HL-60/S4 treated with phorbol 12-myristate 13-acetate at 8.2 ng/mL for 4 days and 3 days (cell line): ENCODE data around the gene SACM1L.

Experiments used
- in situ Hi-C: fragments of 300-500 bp; cut with MboI; formaldehyde crosslinking; loops from 2 replicates; pipeline ENCODE4 v1.15.0; 2022; ENCODE audit warnings: low sequenced_read_pairs

The SACM1L gene

DNA sequence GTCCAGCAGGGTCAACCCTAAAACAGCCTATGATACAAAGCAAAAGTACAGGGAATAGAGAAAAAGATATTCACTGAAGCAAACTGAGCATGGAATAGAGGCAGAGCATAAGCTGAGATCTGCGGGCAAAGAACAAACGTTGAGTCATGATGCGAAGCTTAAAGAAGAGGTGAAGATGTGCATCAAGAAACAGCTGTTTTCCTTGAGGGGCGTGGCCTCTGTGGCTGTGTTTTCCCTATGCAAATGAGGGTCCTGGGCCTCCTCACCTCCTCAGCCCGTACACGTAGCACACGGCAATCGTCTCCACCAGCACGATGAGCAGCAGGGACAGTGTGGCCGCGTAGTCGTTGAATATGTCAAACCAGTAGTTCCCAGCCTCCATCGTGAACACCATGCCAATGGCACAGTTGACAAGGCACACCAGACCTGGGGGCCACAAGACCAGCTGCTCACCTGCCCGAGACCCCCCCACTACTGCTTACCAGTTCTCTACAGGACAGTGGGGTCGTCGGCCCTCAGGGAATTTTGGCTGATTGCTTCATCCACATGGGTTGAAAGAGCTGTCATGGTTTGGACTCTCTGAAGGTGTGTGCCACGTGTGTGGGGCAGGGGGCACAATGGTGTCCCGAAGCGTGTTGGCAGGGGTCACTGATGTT is 73.6 kb downstream of the SACM1L start:
- in situ Hi-C loops: no loop called here

DNA sequence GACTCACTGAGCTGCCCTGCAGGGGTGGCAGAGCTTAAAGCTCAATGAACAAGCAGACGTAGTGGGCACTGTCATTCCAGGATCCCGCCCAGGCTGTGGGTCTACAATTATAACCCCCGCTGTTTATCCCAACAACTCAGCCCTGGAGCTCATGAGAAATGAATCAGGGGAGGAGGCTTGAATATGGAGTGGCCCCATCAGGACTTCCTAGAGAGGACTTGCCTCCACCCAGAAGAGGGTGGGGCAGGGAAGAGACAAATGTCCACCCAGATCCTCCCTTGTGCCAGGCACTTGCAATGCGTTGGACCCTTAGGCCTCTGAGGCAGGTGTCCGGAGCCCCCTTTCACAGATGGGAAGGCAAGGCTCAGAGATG is 74.1 kb downstream of the SACM1L start:
- in situ Hi-C loops: no loop called here

DNA sequence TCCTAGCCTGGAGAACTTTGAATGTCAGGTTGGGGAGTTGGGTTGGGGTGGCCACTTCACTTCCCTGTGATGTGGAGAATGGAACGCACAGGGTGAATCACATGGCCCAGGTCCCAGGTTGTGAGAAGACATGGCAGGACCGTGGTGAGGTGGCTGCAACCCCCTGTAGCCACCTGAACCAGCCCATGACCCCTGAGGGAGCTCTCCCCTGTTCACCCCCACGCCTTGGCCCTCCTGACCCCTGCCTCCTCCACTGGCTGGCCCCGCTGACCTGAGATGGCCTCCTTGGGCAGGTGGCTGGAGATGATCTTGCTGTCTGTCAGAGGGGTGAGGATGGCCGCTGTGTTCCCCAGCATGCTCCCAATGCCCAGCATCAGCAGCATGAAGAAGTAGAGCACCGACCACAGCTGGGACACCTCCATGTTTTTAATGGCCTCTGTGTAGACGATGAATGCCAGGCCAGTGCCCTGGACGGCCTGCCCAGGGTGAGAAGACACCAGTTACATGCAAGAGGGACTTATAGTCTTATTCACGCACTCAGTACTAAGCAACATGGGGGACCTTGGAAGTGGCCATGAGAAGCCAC is 76.2 kb downstream of the SACM1L start:
- in situ Hi-C loops: no loop called here

DNA sequence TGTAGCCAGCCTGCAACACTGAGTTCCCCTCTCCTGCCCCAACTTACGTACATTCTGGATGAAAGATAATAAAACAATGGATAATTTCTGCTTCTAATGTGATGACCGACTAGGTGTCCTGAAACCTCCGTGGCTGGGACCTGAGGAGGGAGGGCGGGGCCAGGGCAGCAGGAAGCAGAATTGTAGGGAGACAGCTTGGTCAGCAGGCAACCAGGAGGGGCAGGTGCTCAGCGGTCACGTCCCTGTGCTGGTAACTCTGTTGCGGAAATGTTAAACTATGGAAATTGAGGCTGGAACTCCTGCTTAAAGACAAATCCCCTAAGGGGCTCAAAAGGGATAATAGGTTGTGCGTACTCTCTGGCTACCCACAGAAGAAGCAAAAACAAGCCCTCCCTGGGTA is 76.8 kb downstream of the SACM1L start:
- in situ Hi-C loops: no loop called here

DNA sequence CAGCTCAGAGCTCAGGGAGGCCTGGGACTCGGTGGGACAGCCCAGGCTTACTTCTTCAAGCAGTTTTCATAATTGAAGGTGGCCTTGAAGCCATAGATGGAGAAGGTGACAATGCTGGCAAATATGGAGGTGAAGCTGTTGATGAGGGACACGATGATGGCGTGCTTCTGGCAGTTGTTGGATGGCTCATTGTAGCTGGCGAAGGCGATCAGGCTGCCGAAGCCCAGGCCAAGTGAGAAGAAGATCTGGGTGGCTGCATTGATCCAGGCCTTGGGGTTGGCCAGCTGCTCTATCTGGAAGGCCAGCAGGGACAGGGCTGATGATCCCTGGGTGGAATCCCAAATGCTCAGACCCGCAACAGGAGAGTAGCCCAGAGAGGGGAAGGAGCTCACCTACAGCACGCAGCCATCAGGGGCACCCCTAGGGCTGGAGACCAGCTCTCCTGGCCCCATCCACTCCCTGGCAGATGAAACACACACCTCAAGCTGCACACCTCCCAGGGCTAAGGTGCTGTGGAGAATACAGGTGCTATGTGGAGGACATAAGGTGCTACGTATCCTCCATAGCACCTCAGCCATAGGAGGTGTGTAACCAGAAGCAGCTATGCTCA is 82.1 kb downstream of the SACM1L start:
- in situ Hi-C loops: no loop called here

DNA sequence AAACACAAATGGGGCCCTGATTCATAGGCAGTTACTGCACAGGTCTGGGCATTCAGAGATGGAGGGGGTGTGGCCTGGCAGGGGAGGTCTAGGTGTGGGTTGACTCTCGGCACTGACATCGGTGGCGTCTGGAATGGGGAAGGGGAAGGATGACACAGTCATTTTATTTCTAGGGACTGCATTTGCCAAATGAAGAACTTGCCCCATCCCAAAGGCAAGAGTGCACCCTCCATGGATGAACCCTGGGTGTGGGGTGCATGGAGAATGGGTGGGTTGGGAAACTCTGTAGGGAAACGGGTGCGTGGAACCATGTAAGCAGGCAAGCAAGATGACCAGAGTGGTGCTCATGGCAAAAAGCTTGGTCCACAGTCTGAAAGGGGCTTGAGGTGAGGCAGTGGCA is 82.6 kb downstream of the SACM1L start:
- in situ Hi-C loops: no loop called here

DNA sequence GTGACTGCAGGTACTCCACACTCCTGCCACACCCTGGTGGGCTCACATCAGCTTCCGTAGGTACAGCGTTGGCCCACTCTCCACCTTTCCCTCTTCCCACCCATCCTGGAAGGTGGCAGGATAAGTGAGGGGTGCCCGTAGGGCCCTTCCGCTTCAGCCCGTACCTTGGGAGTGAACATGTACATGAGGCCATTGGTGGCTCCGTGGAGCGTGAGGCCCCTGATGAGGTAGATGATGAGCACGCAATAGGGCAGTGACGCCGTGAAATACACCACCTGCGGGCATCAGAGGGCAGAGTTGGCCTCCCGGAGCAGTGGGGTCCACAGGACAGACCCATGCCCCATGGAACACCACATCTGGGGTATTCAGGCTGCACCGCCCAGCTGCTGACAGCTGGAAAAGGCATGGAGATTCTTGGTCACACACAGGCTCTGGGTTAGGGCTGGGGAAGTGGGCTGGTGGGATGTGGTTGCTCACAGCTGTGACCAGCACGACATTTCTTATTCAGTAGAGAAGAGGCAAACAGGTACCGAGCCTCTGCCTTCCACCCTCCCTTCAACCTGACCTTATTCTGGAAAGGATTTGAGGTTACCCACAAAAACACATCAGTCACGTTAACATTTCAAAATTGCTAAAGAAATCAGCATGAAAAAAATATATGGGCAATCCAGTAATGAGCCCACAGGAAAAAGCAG is 83.3 kb downstream of the SACM1L start:
- in situ Hi-C loops: no loop called here

DNA sequence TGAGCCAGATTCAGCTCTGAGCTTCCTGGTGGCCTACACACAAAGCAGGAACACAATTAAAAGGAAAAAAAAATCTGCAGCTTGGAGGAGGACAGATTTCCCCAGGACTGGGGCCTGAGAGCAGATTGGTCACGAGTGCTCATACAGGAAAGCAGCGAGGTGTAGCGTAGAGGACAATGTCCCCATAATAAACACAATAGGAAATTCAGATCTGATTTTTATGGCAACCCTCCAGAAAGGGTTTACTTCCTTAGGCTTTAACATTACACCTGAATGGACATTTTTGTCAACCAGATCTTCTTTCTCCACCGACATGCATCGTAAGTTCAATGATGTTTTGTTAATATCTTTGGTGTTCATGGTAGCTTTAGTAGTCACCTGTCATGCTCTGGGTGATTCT is 83.9 kb downstream of the SACM1L start:
- in situ Hi-C loops: no loop called here

DNA sequence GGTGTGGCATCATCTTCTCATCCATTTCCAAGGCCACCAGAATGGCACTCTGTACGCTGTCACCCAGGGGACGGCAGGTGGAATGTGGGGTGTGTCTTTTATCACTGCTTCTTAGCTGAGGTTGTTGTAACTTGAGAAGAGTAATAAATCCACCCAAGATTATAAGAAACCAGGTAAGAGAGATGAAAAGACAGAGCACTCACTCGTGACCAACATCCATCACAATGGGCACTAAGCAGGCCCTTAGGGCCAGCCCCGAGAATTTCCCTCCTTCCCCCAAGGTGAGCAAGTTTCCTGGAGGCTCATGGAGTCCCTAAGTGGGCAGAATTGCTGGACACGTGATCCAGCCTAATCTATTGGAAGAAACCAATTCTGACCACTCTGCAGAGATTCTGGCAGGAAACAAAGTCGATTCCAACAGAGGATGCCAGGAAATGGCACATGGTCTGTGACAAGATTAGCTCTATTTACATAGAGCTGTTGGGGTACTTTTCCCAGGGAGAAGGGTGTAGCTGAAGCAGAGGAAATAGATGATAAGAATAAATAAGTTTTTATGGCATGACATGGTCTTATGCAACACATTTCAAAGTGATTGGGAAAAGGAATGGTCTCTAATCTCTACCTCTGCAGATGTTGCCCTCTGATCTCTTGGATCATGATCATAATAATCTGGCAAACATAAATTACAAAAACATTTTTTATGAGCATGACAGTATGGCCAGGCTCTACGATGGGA is 84.7 kb downstream of the SACM1L start:
- in situ Hi-C loops: no loop called here

DNA sequence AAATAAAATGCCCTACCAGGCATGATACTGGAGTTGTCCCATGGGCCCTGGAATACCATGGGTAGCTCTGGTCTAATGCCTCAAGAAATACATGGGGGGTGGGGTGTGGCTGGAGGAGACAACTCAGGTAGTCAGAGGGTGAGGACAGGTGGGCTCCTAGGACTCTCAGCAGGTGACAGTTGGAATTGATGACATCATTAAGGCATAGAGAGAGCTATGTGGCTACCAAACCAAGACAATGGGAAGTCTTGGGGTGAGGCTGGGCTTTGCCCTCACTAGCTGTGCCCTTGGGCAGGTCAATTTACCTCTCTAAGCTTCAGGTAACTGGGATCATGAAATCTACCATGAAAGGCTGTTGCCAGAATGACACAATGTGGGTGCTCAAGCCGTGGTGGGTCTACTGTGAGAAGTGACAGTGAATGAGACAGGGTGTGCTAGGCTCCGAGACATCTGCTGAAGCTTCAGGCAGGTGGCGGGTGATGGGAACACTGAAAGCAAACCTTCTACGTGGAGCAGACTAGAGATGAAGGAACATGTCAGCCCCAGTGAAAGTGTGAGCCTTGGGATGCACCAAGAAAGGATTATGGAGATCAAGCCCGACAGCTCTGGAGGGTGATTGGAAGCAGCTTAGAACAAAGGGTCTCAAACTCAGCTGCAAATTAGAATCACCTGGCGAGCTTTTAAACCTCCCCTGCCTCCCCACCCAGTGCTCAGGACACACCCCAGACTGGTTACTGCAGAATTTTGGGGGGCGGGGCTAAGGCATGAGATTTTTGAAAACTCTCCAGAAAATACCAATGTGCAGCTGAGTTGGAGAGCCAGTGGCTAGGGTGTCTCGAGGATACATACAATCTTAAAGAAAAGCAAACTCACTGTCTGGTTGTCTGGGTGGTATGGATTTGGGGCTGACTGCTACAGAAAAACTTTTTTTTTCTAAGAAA is 85.7 kb downstream of the SACM1L start:
- in situ Hi-C loops: no loop called here

DNA sequence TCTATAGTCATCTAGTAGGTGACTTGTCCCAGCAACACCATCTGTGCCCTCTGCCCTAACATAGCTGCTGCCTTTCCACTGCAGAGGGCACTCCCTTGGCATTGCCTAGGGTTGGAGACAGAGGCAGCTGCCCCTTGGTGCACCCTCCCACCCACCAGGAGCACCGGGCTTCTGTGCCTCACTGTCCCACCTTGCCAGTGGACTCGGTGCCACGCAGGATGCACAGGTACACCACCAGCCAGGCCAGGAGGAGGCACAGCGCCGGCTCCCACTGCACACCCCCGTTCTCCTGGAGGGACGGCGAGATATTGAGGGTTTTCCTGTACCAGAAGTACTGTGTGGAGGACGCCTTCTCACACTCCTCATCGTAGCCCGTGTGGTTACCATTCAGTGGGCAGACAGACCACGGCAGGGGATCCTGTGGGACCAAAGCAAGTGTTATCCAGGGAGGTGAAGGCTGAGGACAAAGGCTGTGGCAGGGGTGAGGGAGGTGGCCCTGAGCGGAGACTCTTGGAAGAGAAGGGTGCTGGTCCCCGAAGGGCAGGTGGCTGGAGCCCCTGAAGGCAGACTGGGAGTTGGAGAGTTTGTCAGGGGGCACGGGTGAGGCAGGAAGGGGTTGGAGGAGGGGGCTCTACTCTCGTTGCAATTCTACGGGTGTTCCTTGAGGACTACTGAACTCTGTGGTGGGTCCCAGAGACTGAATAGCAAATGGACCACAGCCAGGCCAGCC is 86.5 kb downstream of the SACM1L start:
- in situ Hi-C loops: no loop called here

DNA sequence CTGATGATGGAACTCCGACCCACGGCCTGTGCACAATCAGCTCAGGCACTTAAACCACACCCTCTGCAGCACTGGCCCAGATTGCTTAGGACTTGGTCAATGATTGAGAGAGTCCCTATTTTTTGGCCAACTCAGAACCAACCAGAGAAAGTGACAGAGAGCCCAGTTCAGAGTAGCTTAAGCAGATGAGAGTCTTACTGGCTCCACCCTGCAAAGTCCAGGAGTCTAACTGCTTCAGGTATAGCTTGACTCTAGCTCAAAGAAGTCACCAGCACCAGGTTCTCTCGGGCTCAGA is 87.1 kb downstream of the SACM1L start:
- in situ Hi-C loops: no loop called here

DNA sequence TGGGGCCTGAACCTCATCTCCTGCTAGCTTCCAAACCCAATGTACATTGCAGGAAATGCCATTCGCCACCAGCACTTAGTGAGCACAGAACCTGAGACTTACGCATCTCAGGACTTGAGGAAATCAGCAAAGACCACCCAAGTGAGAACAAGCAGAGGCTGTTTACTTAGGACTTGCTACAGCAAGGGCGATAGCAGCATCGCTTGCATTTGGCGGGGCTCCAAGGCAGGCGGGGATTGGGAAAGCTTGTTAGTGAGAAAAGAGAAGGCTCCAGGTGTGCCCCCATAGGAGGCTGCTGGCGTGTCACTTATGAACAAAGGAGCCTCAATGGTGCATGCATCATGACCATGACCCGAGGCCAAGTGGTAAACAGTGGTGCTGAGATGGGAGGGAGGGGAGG is 87.4 kb downstream of the SACM1L start:
- in situ Hi-C loops: no loop called here

DNA sequence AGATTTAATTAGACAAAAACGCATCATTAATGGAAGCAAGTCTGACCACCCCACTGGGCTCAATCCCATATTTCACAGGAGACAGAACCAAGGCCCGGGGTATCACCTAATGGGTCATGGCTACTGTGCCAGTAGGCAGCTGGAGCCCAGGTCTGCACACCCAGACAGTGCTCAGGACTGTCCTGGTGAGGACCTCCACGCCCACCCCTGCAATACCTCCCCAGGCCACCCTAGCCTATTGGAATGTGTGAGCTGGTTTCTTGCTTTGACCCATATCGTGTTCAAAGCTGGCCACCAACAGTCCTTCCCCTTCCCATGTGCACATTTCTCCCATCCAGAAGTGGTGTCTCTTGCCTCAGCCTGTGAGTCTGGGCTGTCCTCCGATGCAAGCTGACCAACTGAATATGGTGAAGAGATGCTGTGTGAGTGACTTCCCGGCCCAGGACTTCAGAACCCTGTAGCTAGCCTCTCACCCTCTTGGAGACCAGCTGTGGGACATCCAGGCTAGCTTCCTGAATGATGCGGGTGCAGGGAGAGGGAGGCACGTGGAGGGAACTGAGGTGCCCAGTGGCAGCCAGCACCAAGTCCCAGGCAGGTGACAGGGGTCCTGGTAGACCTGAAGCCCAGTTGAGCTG is 88.0 kb downstream of the SACM1L start:
- in situ Hi-C loops: no loop called here

DNA sequence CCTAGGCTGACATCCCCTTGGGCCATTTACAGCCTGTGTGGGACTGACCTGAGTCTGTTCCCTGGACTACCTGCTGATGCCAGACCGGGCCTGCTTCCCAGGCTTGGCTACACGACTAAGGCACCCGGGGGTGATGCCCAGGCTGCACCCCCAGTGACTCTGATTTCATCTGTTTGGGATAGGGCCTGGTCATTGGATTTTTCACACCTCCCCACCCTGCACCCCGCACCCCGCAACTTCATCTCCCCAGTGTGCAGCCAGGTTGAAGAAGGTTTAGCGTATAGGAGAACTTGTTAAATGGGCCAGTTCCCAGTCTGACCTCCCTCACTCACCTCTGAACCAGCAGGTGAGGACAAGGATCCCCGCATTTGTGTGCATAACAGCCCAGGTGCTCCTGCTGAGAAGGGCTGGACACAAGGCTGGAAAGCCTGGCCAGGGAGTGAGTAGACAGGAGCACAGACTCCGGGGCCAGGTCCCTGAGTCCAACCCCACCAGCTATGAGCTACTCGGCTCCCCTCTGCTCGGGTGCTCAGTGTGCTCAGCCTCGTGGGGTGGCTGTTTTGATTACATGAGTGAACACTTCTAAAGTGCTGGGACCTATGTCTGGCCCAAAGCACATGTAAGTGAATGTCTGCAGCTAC is 88.7 kb downstream of the SACM1L start:
- in situ Hi-C loops: no loop called here

DNA sequence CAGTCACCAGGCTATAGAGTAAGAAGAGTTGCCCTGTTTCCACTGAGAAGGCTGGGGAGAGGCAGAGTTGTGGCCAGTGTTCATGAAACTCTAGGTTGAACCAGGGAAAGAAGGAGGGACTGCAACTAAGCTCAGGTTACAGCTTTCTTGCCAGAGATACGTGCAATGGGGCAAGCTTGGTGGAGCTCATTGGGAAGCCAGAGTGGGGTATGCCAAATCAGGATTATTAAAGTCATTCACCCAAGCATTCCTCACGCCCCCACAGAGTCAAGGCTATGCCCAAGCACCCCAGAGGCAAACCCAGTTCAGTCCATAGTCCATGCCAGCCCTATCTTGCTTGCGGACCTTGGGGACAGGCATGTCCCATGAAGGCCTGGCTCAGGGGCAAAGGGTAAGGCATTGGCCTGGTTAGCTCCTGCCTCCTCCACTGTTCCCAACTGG is 89.6 kb downstream of the SACM1L start:
- in situ Hi-C loops: no loop called here

DNA sequence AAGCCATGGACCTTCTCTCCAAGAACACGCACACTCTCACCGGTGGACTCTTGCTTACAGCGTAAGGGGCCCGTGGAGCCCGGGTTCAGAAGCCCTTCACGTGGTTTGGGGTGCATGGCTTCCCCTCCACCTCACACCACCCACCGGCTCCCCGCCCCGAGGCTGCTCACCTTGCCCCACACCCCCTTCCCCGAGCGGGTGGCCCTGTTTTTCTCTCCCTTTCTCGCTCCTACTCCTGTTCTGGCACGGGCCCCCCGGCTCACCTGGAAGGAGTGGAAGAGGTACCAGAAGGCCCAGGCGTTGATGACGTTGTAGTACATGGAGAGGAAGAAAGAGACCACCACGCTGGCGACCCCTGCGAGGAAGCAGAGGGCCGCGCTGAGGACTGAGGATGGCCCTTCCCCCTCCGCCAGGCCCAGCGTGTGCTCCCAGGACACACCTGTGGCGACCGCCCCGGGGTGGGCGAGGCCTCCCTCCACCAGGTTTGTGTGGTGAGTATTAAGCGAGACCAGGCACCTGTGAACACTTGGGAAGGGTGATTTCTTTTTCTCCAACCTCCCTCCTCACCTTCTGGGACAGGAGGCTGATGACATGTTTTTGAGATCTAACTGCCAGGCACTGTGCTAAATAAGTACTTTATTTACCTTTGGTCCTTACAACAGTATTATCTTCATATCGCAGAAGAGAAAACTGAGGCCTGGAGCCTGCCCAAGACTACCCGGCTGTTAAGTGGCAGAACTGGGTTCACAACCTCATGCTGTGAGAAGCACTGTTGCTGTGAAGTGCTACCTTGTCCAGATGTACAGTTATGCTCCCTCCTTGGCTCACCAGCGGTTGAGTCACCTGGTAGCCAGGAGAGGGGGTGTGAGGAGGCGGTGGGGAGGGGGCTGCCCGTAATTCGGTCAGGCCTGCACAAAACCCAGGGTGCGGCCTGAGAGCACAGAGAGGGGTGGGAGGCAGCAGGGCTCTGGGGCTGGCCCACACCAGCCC is 90.8 kb downstream of the SACM1L start:
- in situ Hi-C loops: no loop called here

DNA sequence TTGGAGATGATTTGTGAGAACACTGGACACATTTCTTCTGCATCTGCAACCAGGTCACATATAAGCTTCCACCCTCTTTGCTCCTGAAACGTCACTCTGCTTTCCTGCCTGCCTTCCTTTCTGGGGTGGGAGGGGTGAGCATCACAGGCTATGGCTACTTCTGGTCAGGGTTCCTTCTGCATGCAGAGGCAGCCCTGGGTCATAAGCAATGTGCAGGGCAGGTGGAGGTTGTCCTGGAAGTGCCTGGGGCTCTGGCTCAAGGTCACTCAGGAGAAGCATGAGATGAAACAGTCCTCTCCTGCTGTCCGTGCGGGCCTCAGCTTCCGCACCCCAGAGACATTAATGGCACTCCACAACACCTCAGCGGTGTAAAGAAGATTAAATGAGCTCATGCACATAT is 92.1 kb downstream of the SACM1L start:
- in situ Hi-C loops: no loop called here
